Measurements from ENCODE around the gene TBC1D17.
A peak's percentile ranks its signal among the peaks of the same experiment; 100 is the strongest.

TBC1D17 gene

DNA sequence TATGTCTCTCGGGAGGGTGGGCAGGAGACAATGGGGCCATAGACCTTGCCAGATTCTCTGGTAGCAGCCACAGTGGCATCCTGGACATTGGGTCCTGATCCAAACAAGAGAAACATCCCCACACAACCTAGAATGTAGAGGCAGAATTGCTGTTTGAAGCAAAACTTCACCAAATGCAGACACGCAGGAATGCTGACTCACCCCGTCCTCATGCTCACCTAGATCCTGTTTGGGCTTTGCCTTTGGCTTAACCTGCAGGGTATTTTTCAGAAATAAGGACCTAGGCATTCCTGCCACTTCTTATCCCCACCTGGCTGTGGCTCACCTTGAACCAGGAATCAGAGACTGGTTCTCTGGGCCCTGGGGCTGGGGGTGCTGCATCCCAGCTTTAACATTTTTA, 7.3 kb downstream of the TBC1D17 start:
- H3K79me2 ChIP-seq (ENCODE audit: insufficient read depth, low read depth): no peaks in the 10 kb centered on the region
- H3K27me3 ChIP-seq (ENCODE audit: insufficient read depth, low read depth): no peaks in the 10 kb centered on the region
- peaks cover 14% of the 10 kb centered on the region for H3K4me1 ChIP-seq (ENCODE audit: low read depth, poor library complexity, severe bottlenecking)
- no peak overlapping the region for H2AFZ ChIP-seq (ENCODE audit: low read depth)
- no peaks in the 10 kb centered on the region for H4K20me1 ChIP-seq (ENCODE audit: insufficient read depth)
- H3K27ac ChIP-seq: peak overlapping the region; percentile 13; the same call in 1 of the 2 replicates
- H3K4me2 ChIP-seq: no peak overlapping the region
- no peak overlapping the region for H3K4me3 ChIP-seq (IDR thresholded peaks at IDR 0.05; ENCODE audit: insufficient read depth, low read depth, low read length)
- H3K36me3 ChIP-seq (ENCODE audit: insufficient read depth): no peaks in the 10 kb centered on the region; the same call in 1 of the 2 replicates
- TF ChIP-seq CTCF (conservative IDR thresholded peaks at IDR 0.05; ENCODE audit: low read depth, low read length): no peak
- H3K9ac ChIP-seq: no peak overlapping the region

DNA sequence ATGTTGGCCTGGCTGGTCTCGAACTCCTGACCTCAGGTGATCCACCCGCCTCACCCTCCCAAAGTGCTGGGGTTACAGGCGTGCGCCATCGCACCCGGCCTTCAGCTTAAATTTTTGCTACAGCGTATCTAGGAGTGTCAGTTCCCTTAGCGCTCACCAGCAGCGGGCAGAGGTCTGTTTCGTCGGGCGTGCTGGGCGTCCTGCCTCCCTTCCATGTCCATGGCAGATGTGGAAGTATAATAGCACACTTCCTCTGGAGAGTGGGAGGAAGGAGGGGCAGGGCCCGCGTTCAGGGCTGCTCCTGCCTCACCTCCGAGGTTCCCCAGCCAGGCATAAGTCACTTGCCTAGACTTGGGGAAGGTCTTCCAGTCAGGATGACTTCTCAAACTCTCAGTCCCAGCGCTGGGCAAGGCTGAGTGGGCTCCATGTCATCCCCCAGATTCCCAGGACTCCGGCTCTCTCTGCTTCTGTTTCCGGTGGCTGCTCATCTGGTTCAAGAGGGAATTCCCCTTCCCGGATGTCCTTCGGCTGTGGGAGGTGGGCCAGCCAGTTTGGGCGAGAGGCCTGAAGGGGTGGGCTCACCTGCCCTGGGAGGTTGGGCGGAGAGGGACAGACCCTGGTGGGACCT, 9.6 kb downstream of the TBC1D17 start:
- Histone ChIP-seq H3K79me2 (ENCODE audit: insufficient read depth, low read depth) (no peaks in the 10 kb centered on the region), H3K36me3 (ENCODE audit: insufficient read depth) (no peaks in the 10 kb centered on the region; the same call in 1 of the 2 replicates), H2AFZ (ENCODE audit: low read depth) (no peak overlapping the region), H3K4me1 (ENCODE audit: low read depth, poor library complexity, severe bottlenecking) (peaks cover 22% of the 10 kb centered on the region), H4K20me1 (ENCODE audit: insufficient read depth) (no peaks in the 10 kb centered on the region), H3K27ac (no peak overlapping the region), H3K27me3 (ENCODE audit: insufficient read depth, low read depth) (no peaks in the 10 kb centered on the region), H3K9ac (no peak overlapping the region), H3K4me2 (no peak overlapping the region; the same call in 1 of the 2 replicates), H3K4me3 (IDR thresholded peaks at IDR 0.05; ENCODE audit: insufficient read depth, low read depth, low read length) (no peak overlapping the region)
- no peak for TF ChIP-seq CTCF (conservative IDR thresholded peaks at IDR 0.05; ENCODE audit: low read depth, low read length)

DNA sequence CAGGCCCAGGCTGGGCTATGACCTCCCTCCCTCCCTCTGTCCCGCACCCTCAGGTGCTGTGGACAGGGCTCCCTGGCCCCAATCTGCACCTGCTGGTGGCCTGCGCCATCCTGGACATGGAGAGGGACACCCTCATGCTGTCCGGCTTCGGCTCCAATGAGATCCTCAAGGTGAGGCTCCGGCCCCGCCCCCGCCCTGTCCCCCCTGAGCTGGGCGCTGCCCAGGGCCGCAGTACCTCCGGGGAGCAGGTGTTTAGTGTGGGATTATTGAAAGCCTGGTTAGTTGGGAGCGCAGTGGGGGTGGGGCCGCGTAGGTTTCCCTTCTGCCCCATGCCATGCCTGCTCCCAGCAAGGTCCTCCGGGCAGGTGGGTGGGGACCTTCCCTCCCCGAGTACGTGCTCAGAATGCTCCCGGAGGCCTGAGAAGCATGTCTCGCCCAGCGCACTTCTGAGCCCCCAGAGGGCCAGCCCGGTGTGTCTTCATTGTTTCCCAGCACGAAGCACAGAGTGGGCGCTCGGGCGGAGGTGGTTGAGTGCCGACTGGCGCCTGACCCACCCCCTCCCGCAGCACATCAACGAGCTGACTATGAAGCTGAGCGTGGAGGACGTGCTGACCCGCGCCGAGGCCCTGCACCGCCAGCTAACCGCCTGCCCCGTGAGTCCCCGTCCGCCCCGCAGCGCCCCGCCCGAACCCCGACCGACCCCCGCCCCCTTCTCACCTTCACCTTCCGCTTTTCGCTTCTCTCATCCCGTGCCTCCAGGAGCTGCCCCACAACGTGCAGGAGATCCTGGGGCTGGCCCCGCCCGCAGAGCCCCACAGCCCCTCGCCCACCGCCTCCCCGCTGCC, 10.4 kb downstream of the TBC1D17 start:
- H3K4me1 ChIP-seq (ENCODE audit: low read depth, poor library complexity, severe bottlenecking): peaks cover 22% of the 10 kb centered on the region
- no peaks in the 10 kb centered on the region for H3K27me3 ChIP-seq (ENCODE audit: insufficient read depth, low read depth)
- no peaks in the 10 kb centered on the region for H4K20me1 ChIP-seq (ENCODE audit: insufficient read depth)
- no peaks in the 10 kb centered on the region for H3K79me2 ChIP-seq (ENCODE audit: insufficient read depth, low read depth)
- no peak overlapping the region for H3K4me3 ChIP-seq (IDR thresholded peaks at IDR 0.05; ENCODE audit: insufficient read depth, low read depth, low read length)
- H2AFZ ChIP-seq (ENCODE audit: low read depth): no peak overlapping the region
- no peaks in the 10 kb centered on the region; the same call in 1 of the 2 replicates for H3K36me3 ChIP-seq (ENCODE audit: insufficient read depth)
- no peak overlapping the region for H3K9ac ChIP-seq
- no peak overlapping the region; the same call in 1 of the 2 replicates for H3K4me2 ChIP-seq
- no peak for TF ChIP-seq CTCF (conservative IDR thresholded peaks at IDR 0.05; ENCODE audit: low read depth, low read length)
- no peak overlapping the region for H3K27ac ChIP-seq

DNA sequence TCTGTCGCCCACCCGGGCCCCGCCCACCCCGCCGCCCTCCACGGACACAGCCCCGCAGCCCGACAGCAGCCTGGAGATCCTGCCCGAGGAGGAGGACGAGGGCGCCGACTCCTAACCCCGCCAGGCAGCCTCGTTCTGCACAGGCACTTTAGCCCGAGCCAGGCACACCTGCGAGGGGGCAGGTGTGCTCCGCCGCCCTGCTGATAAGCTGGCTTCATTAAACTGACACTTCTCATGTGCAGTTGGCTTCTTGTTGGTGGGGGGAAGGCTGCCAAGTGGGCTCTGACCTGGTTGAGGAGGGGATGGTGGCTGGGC, 11.0 kb downstream of the TBC1D17 start:
- no peak for TF ChIP-seq CTCF (conservative IDR thresholded peaks at IDR 0.05; ENCODE audit: low read depth, low read length)
- Histone ChIP-seq H3K79me2 (ENCODE audit: insufficient read depth, low read depth) (no peaks in the 10 kb centered on the region), H3K27ac (no peak overlapping the region), H4K20me1 (ENCODE audit: insufficient read depth) (no peaks in the 10 kb centered on the region), H3K27me3 (ENCODE audit: insufficient read depth, low read depth) (no peaks in the 10 kb centered on the region), H3K4me2 (no peak overlapping the region), H3K36me3 (ENCODE audit: insufficient read depth) (no peaks in the 10 kb centered on the region; the same call in 1 of the 2 replicates), H2AFZ (ENCODE audit: low read depth) (no peak overlapping the region), H3K4me1 (ENCODE audit: low read depth, poor library complexity, severe bottlenecking) (peaks cover 26% of the 10 kb centered on the region), H3K4me3 (IDR thresholded peaks at IDR 0.05; ENCODE audit: insufficient read depth, low read depth, low read length) (no peak overlapping the region), H3K9ac (no peak overlapping the region)
